Ovary (tissue), 3 donors: ENCODE measurements around the gene CLDN7.

Experiments
- EP300 ChIP-seq: sonication (generic); formaldehyde crosslinking; IDR thresholded peaks from one replicate; pipeline ENCODE4 v1.6.1; 2017; ENCODE audit warnings: antibody characterized with exemption
- TF ChIP-seq, protein P1 (sequence below), 3 donors: fragments of 450-650 bp in 2 of 3; fragments of 200-600 bp in 1 of 3; IDR thresholded peaks; one replicate each; pipeline versions ENCODE4 v1.5.1 to v1.8.0; 2016 to 2022; ENCODE audit warnings: antibody characterized with exemption in 3 of 3, mild to moderate bottlenecking in 1 of 3
- donor health status: DM: no; HTN: no; CAD: no.

DNA sequence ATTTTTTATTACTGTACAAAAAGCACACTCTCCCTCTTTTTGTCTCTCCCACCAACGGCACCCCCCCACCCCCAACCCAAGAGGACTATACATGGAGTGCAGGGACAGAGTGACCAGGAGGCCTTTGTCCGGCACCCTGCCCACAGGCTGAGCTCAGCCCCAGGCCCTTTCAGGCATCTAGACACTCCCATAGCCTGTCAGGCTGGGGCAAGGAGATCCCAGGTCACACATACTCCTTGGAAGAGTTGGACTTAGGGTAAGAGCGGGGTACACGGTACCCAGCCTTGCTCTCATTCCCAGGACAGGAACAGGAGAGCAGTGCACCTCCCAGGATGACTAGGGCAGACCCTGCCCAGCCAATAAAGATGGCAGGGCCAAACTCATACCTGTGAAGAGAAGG is 2.1 kb downstream of the CLDN7 start:
- TF ChIP-seq, protein P1, sequence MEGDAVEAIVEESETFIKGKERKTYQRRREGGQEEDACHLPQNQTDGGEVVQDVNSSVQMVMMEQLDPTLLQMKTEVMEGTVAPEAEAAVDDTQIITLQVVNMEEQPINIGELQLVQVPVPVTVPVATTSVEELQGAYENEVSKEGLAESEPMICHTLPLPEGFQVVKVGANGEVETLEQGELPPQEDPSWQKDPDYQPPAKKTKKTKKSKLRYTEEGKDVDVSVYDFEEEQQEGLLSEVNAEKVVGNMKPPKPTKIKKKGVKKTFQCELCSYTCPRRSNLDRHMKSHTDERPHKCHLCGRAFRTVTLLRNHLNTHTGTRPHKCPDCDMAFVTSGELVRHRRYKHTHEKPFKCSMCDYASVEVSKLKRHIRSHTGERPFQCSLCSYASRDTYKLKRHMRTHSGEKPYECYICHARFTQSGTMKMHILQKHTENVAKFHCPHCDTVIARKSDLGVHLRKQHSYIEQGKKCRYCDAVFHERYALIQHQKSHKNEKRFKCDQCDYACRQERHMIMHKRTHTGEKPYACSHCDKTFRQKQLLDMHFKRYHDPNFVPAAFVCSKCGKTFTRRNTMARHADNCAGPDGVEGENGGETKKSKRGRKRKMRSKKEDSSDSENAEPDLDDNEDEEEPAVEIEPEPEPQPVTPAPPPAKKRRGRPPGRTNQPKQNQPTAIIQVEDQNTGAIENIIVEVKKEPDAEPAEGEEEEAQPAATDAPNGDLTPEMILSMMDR (IDR thresholded peaks at IDR 0.05), result no peak
- TF ChIP-seq EP300, result no peak
